Measurements from ENCODE around the gene CRB2. TPM values are rescaled to one million over a fixed set of nuclear protein-coding genes. Genes with fewer than 3 reads are reported as not detected.

CRB2 gene
- total RNA-seq, 1 donor, result not detected

DNA sequence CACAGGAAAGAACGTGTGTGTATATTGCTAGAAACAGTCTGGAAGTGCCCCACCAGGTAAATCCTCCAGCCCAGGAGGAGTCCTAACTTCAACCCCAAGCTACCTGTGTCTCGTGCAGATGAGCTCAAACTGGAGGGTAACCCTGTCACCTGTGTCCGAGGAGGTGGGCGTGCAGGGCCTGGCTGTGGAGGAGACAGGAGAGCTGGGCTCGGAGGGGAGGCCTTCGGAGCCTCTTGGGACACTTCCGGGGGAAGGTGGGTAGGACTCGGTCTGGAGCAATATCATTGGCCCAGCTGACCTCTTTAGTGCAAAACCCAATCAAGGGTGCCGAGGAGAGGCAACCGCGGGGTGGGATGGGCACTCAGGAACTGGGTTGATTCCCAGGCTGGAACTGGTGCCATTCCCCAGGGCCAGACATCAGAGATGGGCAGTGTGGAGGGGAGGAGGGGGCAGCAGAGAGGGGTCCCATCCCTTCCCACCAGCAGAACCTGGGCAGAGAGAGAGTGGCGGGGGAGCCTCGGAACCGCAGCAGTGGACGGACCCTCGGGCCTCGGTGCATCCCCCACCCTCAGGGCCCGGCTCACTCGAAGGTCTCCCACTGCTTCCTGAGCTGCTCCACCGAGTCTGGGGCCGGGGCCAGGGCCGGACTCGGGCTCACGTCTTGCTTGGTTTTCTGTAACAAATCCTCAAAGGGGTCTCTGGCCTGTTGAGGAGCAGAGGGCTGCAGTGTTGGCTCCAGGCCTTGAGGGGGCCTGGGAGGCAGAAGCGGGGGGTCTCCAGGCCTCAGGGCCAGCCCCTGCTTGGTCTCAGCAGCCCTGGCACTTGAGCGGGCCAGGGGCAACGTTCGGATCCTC is 25.1 kb downstream of the CRB2 start:
- TF ChIP-seq, protein P1, sequence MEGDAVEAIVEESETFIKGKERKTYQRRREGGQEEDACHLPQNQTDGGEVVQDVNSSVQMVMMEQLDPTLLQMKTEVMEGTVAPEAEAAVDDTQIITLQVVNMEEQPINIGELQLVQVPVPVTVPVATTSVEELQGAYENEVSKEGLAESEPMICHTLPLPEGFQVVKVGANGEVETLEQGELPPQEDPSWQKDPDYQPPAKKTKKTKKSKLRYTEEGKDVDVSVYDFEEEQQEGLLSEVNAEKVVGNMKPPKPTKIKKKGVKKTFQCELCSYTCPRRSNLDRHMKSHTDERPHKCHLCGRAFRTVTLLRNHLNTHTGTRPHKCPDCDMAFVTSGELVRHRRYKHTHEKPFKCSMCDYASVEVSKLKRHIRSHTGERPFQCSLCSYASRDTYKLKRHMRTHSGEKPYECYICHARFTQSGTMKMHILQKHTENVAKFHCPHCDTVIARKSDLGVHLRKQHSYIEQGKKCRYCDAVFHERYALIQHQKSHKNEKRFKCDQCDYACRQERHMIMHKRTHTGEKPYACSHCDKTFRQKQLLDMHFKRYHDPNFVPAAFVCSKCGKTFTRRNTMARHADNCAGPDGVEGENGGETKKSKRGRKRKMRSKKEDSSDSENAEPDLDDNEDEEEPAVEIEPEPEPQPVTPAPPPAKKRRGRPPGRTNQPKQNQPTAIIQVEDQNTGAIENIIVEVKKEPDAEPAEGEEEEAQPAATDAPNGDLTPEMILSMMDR (IDR thresholded peaks at IDR 0.05; ENCODE audit: insufficient read depth, low read depth, low read length), result no peak
- no peak for DNase-seq (ENCODE audit: low read depth)
- H3K4me3 ChIP-seq (ENCODE audit: low read depth, low read length), result no peak overlapping the region

DNA sequence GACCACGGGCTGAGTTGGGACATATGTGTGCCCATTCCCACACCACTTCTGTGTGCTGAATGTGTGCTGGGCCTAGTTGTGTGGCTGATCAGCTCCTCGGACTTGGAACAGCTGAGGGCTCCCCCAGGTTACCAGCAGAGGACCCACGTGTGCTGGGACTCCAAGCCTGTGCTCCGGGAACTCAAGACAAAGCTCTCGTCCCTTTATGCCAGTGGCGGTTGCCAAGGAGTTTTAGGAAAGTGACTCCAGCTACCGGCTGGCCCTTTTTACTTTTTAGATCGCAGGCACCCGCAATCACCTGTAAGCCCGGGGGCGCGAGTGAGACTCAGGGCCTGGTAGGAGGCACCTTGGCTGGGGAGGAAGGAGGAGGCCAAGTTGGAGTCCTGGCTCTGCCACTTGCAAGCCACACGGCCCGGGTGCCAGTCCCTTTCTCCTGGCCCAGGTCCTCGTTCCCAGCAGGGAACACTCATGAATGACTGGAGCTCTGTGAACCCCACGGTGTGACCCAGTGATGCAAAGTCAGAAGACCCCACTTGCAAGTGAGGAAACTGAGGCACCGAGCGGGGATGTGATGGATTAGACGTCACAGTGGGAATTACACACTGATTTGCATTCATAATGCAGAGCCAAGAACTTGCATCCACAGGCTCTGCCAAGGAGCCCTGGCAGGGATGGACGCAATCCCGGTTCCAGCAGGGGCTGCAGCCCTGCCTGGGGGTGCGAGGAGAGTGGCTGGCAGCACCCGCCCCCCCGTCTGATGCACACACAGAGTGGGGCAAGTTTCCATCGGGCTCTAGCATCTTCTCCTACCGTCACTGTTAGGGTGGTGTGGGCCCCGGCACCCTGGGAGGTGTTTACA is 26.9 kb downstream of the CRB2 start:
- no peak overlapping the region for H3K4me3 ChIP-seq (ENCODE audit: low read depth, low read length)
- DNase-seq (ENCODE audit: low read depth), result no peak
- TF ChIP-seq, protein P1 (IDR thresholded peaks at IDR 0.05; ENCODE audit: insufficient read depth, low read depth, low read length), result no peak

DNA sequence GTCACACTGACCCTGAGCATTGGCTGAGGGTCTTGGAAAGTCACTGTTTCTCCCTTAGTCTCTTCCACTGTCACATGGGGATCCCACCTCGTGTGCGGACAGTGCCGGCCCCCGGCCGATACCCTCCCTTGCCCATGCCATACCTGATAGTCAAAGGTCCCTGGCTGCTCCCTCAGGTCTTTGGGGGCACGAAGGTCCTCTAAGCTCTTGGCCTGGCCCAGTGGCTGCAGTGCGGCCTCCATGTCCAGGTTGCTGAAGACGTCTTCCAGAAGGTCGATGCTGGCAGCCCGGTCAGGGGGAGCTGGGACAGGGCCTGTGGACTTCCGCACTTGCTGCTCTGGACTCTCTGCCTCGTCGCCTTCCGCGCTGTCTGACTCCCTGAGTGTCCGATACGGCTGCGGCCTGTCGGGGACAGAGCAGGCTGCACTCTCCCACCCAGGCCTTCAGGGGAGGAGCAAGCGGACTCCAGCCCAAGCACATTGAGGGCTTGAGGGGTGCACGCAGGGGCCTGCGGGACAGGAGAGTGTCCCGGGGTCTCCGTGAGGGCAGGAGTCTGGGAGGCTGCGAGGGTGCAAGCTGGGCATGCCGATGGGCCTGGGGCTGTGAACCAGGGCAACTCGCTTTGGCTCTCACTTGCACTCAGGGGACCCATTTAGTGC is 27.6 kb downstream of the CRB2 start:
- TF ChIP-seq, protein P1 (IDR thresholded peaks at IDR 0.05; ENCODE audit: insufficient read depth, low read depth, low read length), result no peak

GRCh38 chr9:123387686-123388085 is 31.7 kb downstream of the CRB2 start:
- no peak for DNase-seq (ENCODE audit: low read depth)
- TF ChIP-seq, protein P1 (IDR thresholded peaks at IDR 0.05; ENCODE audit: insufficient read depth, low read depth, low read length), result no peak
- no peak overlapping the region for H3K4me3 ChIP-seq (ENCODE audit: low read depth, low read length)

More for the DNA sequence above, 27.6 kb downstream of the CRB2 start:
- H3K4me3 ChIP-seq (ENCODE audit: low read depth, low read length), result no peak overlapping the region
- no peak for DNase-seq (ENCODE audit: low read depth)

GRCh38 chr9:123389070-123389469 is 33.1 kb downstream of the CRB2 start:
- TF ChIP-seq, protein P1 (IDR thresholded peaks at IDR 0.05; ENCODE audit: insufficient read depth, low read depth, low read length), result no peak
- no peak for DNase-seq (ENCODE audit: low read depth)
- H3K4me3 ChIP-seq (ENCODE audit: low read depth, low read length), result no peak overlapping the region

- TF ChIP-seq, protein P1 (IDR thresholded peaks at IDR 0.05; ENCODE audit: insufficient read depth, low read depth, low read length), result no peak
- DNase-seq (ENCODE audit: low read depth), result no peak
- no peak overlapping the region for H3K4me3 ChIP-seq (ENCODE audit: low read depth, low read length)
Measured at GRCh38 chr9:123389698-123390097, 33.7 kb downstream of the CRB2 start.
